AML-193 (cell line): ENCODE measurements around the gene PITPNB.

Source experiments
- DNase-seq, 2 experiments: peaks; one replicate each; lab custom pipeline; 2025; lab: John Stamatoyannopoulos, UW

The PITPNB gene

GRCh38 chr22:27919222-27919941 lies at the start of gene PITPNB:
TSS of gene PITPNB (minus strand) at chr22:27919256. CDS start at chr22:27919191, 65 bp downstream.
- peak; percentile 92 to 94 for DNase-seq

GRCh38 chr22:27966168-27967064 lies 47.4 kb upstream of the PITPNB start:
- DNase-seq: no peak

- DNase-seq: no peak
These were observed 43.4 kb upstream of the PITPNB start for GRCh38 chr22:27962268-27963044.

- no peak for DNase-seq
These were observed 42.6 kb upstream of the PITPNB start for GRCh38 chr22:27961680-27962079.

- DNase-seq: no peak
These were observed 42.1 kb upstream of the PITPNB start for GRCh38 chr22:27961182-27961581.

- DNase-seq: no peak
These were observed 40.5 kb upstream of the PITPNB start for GRCh38 chr22:27959335-27960090.

- DNase-seq: peak in 1 of 2 experiments; percentile 8
These were observed 33.7 kb upstream of the PITPNB start for GRCh38 chr22:27952779-27953178.

GRCh38 chr22:27952091-27952490 lies 33.0 kb upstream of the PITPNB start:
- DNase-seq: no peak

- no peak for DNase-seq
These were observed 30.4 kb upstream of the PITPNB start for GRCh38 chr22:27949421-27949820.

GRCh38 chr22:27948569-27948968 lies 29.5 kb upstream of the PITPNB start:
- no peak for DNase-seq

GRCh38 chr22:27947448-27947847 lies 28.4 kb upstream of the PITPNB start:
- no peak for DNase-seq

- no peak for DNase-seq
These were observed 22.1 kb upstream of the PITPNB start for GRCh38 chr22:27941143-27941542.

- no peak for DNase-seq
These were observed 18.4 kb upstream of the PITPNB start for GRCh38 chr22:27937453-27937852.

- no peak for DNase-seq
These were observed 16.8 kb upstream of the PITPNB start for GRCh38 chr22:27935897-27936296.

- DNase-seq: no peak
These were observed 15.0 kb upstream of the PITPNB start for GRCh38 chr22:27934069-27934468.

GRCh38 chr22:27933186-27933983 lies 14.3 kb upstream of the PITPNB start:
- DNase-seq: no peak

- no peak for DNase-seq
These were observed 11.4 kb upstream of the PITPNB start for GRCh38 chr22:27930331-27931060.

- no peak for DNase-seq
These were observed 8.6 kb upstream of the PITPNB start for GRCh38 chr22:27927608-27928007.

- no peak for DNase-seq
These were observed 6.3 kb upstream of the PITPNB start for GRCh38 chr22:27925331-27925730.
